Endodermal cell (in vitro differentiated cells): Measurements from ENCODE around the gene DCAF5. TPM values are rescaled to one million over a fixed set of nuclear protein-coding genes. Genes with fewer than 3 reads are reported as not detected.
A peak's percentile ranks its signal among the peaks of the same experiment; 100 is the strongest.

Experiments
- DNase-seq: peaks from one replicate; pipeline ENCODE4 v3.0.0-alpha.2; 2017
- H3K27ac ChIP-seq: 2 replicates; pipeline ENCODE4 v1.5.1; 2013; ENCODE audit warnings: mild to moderate bottlenecking, low read depth, low read length, moderate library complexity
- H3K27me3 ChIP-seq: 2 replicates; pipeline ENCODE4 v1.6.1; 2013; ENCODE audit warnings: mild to moderate bottlenecking, low read length, moderate library complexity; ENCODE audit not compliant: insufficient read depth, control insufficient read depth, poor library complexity, severe bottlenecking
- H3K36me3 ChIP-seq: 2 replicates; pipeline ENCODE4 v1.7.0; 2013; ENCODE audit warnings: mild to moderate bottlenecking, low read length, moderate library complexity; ENCODE audit not compliant: control insufficient read depth, insufficient read depth
- H3K4me1 ChIP-seq: one replicate; pipeline ENCODE4 v1.7.0; 2013; ENCODE audit warnings: low read length; ENCODE audit not compliant: control insufficient read depth, insufficient read depth
- H3K4me3 ChIP-seq: 2 replicates; pipeline ENCODE4 v1.5.1; 2013; ENCODE audit warnings: mild to moderate bottlenecking, low read length, moderate library complexity
- H3K9ac ChIP-seq: 2 replicates; pipeline ENCODE4 v1.6.1; 2013; ENCODE audit warnings: mild to moderate bottlenecking, low read length, moderate library complexity; ENCODE audit not compliant: poor library complexity, severe bottlenecking; ENCODE audit errors: extremely low read depth
- H3K9me3 ChIP-seq: 2 replicates; pipeline ENCODE4 v1.6.1; 2013; ENCODE audit warnings: mild to moderate bottlenecking, low read length, moderate library complexity; ENCODE audit not compliant: control insufficient read depth
- H3K27ac Mint-ChIP-seq: 2 replicates; pipeline ENCODE4 v1.8.0; 2020; ENCODE audit warnings: mixed read lengths
- H3K27me3 Mint-ChIP-seq: 2 replicates; pipeline ENCODE4 v1.8.0; 2021; ENCODE audit warnings: mild to moderate bottlenecking, mixed read lengths; ENCODE audit not compliant: insufficient read depth
- H3K36me3 Mint-ChIP-seq: 2 replicates; pipeline ENCODE4 v1.8.0; 2020; ENCODE audit warnings: low read depth, mixed read lengths
- H3K4me1 Mint-ChIP-seq: 2 replicates; pipeline ENCODE4 v1.8.0; 2020; ENCODE audit warnings: mixed read lengths
- H3K4me3 Mint-ChIP-seq: 2 replicates; pipeline ENCODE4 v1.8.0; 2020; ENCODE audit warnings: mild to moderate bottlenecking, moderate library complexity, mixed read lengths
- H3K9me3 Mint-ChIP-seq: 2 replicates; pipeline ENCODE4 v1.8.0; 2020; ENCODE audit warnings: mild to moderate bottlenecking, mixed read lengths
- CTCF ChIP-seq: fragments of 200-600 bp; sonication (generic); conservative IDR thresholded peaks from 2 replicates; pipeline ENCODE4 v1.5.0; 2021; ENCODE audit warnings: antibody characterized with exemption, mild to moderate bottlenecking
- WGBS, 2 experiments: methylation state at CpG; one replicate each; pipeline versions ENCODE4 v1.1.5 to v1.1.7; 2013; ENCODE audit warnings: missing lambda C conversion rate in 2 of 2, mixed read lengths in 1 of 2; ENCODE audit not compliant: insufficient coverage in 1 of 2, insufficient read length in 1 of 2; 5-methylcytosine and 5-hydroxymethylcytosine counted together
- total RNA-seq, 2 donors: library from RNA; stranded (reverse); fragmentation: NEBNext Ultra II Directional in 1 of 2; extraction: Animal tissue kit (Norgen Biotek cat#: 25700) in 1 of 2; gene quantifications; 2 replicates in 1 of 2; 3 replicates in 1 of 2; pipeline ENCODE4 v1.2.1, GENCODE V29; 2021

The DCAF5 gene
- total RNA-seq, 2 donors from 2014 or later: 61.1 to 69.6 TPM

GRCh38 chr14:69003626-69004025 is 149.3 kb downstream of the DCAF5 start:
- Mint-ChIP-seq H3K4me3 (no peak overlapping the region), H3K36me3 (no peaks in the 10 kb centered on the region), H3K9me3 (no peaks in the 10 kb centered on the region), H3K27me3 (no peaks in the 10 kb centered on the region), H3K27ac (no peak overlapping the region), H3K4me1 (peaks cover 16% of the 10 kb centered on the region)
- Histone ChIP-seq H3K4me1 (peaks cover 3% of the 10 kb centered on the region), H3K27ac (no peak overlapping the region), H3K27me3 (no peaks in the 10 kb centered on the region), H3K9me3 (no peaks in the 10 kb centered on the region), H3K4me3 (no peak overlapping the region), H3K9ac (no peak overlapping the region), H3K36me3 (no peaks in the 10 kb centered on the region)
- 87 to 91% methylated on average over 10 of the region's 10 CpGs for WGBS, 2 experiments
- DNase-seq: no peak
- TF ChIP-seq CTCF: no peak

GRCh38 chr14:69002069-69002468 is 150.8 kb downstream of the DCAF5 start:
- peak; percentile 68 for TF ChIP-seq CTCF
- Histone ChIP-seq H3K27me3 (no peaks in the 10 kb centered on the region), H3K9me3 (no peaks in the 10 kb centered on the region), H3K4me3 (no peak overlapping the region), H3K36me3 (no peaks in the 10 kb centered on the region), H3K4me1 (peaks cover 3% of the 10 kb centered on the region), H3K27ac (no peak overlapping the region), H3K9ac (no peak overlapping the region)
- 72 to 88% methylated on average over 3 of the region's 3 CpGs for WGBS, 2 experiments
- H3K4me3 Mint-ChIP-seq: no peak overlapping the region
- DNase-seq: peak; percentile 75
- no peaks in the 10 kb centered on the region for H3K9me3 Mint-ChIP-seq
- peaks cover 16% of the 10 kb centered on the region for H3K4me1 Mint-ChIP-seq
- H3K27ac Mint-ChIP-seq: peak overlapping the region; percentile 23
- H3K27me3 Mint-ChIP-seq: no peaks in the 10 kb centered on the region
- H3K36me3 Mint-ChIP-seq: no peaks in the 10 kb centered on the region

GRCh38 chr14:69001375-69001774 is 151.5 kb downstream of the DCAF5 start:
- Histone ChIP-seq H3K4me3 (no peak overlapping the region), H3K27ac (no peak overlapping the region), H3K9me3 (no peaks in the 10 kb centered on the region), H3K36me3 (no peaks in the 10 kb centered on the region), H3K4me1 (peaks cover 3% of the 10 kb centered on the region), H3K9ac (no peak overlapping the region), H3K27me3 (no peaks in the 10 kb centered on the region)
- no peak for DNase-seq
- Mint-ChIP-seq H3K27ac (no peak overlapping the region), H3K4me1 (peaks cover 16% of the 10 kb centered on the region), H3K9me3 (no peaks in the 10 kb centered on the region), H3K4me3 (no peak overlapping the region), H3K27me3 (no peaks in the 10 kb centered on the region), H3K36me3 (no peaks in the 10 kb centered on the region)
- TF ChIP-seq CTCF: no peak
- 87 to 95% methylated on average over 2 of the region's 2 CpGs for WGBS, 2 experiments

Other genes with a start within 250 kb of the DCAF5 start
- 100 to 1,000 TPM; 190 to 275 TPM for gene ACTN1, start 173.8 kb downstream of the DCAF5 start, total RNA-seq
- gene EXD2, start 38.4 kb upstream of the DCAF5 start, total RNA-seq: 10 to 100 TPM; 26.9 to 27.2 TPM
- 1 to 10 TPM; 2.2 to 8.0 TPM for gene GALNT16, start 107.0 kb upstream of the DCAF5 start, total RNA-seq
- gene ERH, start 245.2 kb upstream of the DCAF5 start, total RNA-seq: 100 to 1,000 TPM; 325 to 340 TPM
- gene SLC39A9, start 245.6 kb upstream of the DCAF5 start, total RNA-seq: 10 to 100 TPM; 40.8 to 53.8 TPM